HepG2 (cell line): ENCODE results near the gene SETD3. TPM values are rescaled to one million over a fixed set of nuclear protein-coding genes. Genes with fewer than 3 reads are reported as not detected.
A peak's percentile ranks its signal among the peaks of the same experiment; 100 is the strongest.

Source experiments
- ARID4A ChIP-seq: sonication (generic); formaldehyde crosslinking; IDR thresholded peaks from 2 replicates; pipeline ENCODE4 v1.5.0; 2020; ENCODE audit warnings: mild to moderate bottlenecking, missing genetic modification reagents, borderline replicate concordance
- E2F1 ChIP-seq: sonication (generic); formaldehyde crosslinking; IDR thresholded peaks from 2 replicates; pipeline ENCODE4 v1.5.0; 2020; ENCODE audit warnings: missing genetic modification reagents
- HDAC1 ChIP-seq: sonication (generic); formaldehyde crosslinking; IDR thresholded peaks from 2 replicates; pipeline ENCODE4 v1.5.1; 2020; ENCODE audit warnings: mild to moderate bottlenecking, missing genetic modification reagents
- HNF4A ChIP-seq: sonication (generic); formaldehyde crosslinking; IDR thresholded peaks from 2 replicates; pipeline ENCODE4 v1.4.0; 2020; ENCODE audit warnings: missing genetic modification reagents
- RXRB ChIP-seq: IDR thresholded peaks from 2 replicates; pipeline ENCODE4 v1.6.1; 2016; ENCODE audit warnings: borderline replicate concordance, missing genetic modification reagents, missing compliant biosample characterization
- SALL1 ChIP-seq: sonication (generic); formaldehyde crosslinking; IDR thresholded peaks from 2 replicates; pipeline ENCODE4 v1.8.0; 2022; ENCODE audit warnings: mild to moderate bottlenecking, missing genetic modification reagents
- SIN3A ChIP-seq: IDR thresholded peaks from 2 replicates; pipeline ENCODE4 v1.6.1; 2011; ENCODE audit warnings: low read depth, mild to moderate bottlenecking, control low read depth, low read length, borderline replicate concordance
- TAF1 ChIP-seq: sonication (generic); formaldehyde crosslinking; IDR thresholded peaks from 2 replicates; pipeline ENCODE4 v1.4.0; 2020; ENCODE audit warnings: missing genetic modification reagents
- THAP7 ChIP-seq: sonication (generic); formaldehyde crosslinking; IDR thresholded peaks from 2 replicates; pipeline ENCODE4 v1.8.1; 2023; ENCODE audit warnings: mild to moderate bottlenecking, missing genetic modification reagents
- ZBTB40 ChIP-seq, 2 experiments: fragments of 450-650 bp in 1 of 2; sonication (generic) in 1 of 2; formaldehyde crosslinking in 1 of 2; IDR thresholded peaks; 2 replicates each; pipeline versions ENCODE4 v1.6.1 to v1.8.0; 2016 to 2022; ENCODE audit warnings: antibody characterized with exemption in 1 of 2, mild to moderate bottlenecking in 1 of 2, missing genetic modification reagents in 1 of 2
- ZFY ChIP-seq: sonication (generic); formaldehyde crosslinking; IDR thresholded peaks from 2 replicates; pipeline ENCODE4 v1.4.0; 2020; ENCODE audit warnings: missing genetic modification reagents
- ZNF761 ChIP-seq: sonication (generic); formaldehyde crosslinking; conservative IDR thresholded peaks from 2 replicates; pipeline ENCODE4 v1.4.0; 2020; ENCODE audit warnings: mild to moderate bottlenecking, missing genetic modification reagents
- polyA plus RNA-seq, 8 experiments: library from polyadenylated mRNA; depleted of rRNA in 3 of 8; stranded (reverse) in 7 of 8; unstranded in 1 of 8; fragments of >200 nt; fragmentation: Illumina TruSeq in 4 of 8; extraction: Trizol in 4 of 8; gene quantifications; 2 replicates each; pipeline versions ENCODE4 v1.2.1 to v1.2.3, GENCODE V29; 2011 to 2016; ENCODE audit warnings: low read depth in 4 of 8, missing spikeins in 1 of 8, mixed read lengths in 1 of 8; ENCODE audit not compliant: insufficient read depth in 1 of 8
- total RNA-seq, 5 experiments: library from RNA; depleted of rRNA; stranded (reverse); fragments of >200 nt; fragmentation: Illumina TruSeq; extraction: Trizol; gene quantifications; 2 replicates each; pipeline ENCODE4 v1.2.3, GENCODE V29; 2016; ENCODE audit warnings: low read depth in 1 of 5

The SETD3 gene
- total and polyA plus RNA-seq, 2 of the 13 experiments (the other 11 are each of a cell fraction or from before 2014, with no cell fraction given), result 30.3 to 67.1 TPM

- TF ChIP-seq E2F1 (CRISPR knock-in tag) (peak; percentile 39; the same call in 1 of the 2 replicates), ZBTB40 (IDR thresholded peaks at IDR 0.05) (no peak), ZBTB40 (CRISPR knock-in tag; IDR thresholded peaks at IDR 0.05) (no peak), HNF4A (no peak; the same call in 1 of the 2 replicates), ZFY (peak; percentile 43; the same call in 1 of the 2 replicates), HDAC1 (CRISPR knock-in tag) (peak; percentile 94), THAP7 (CRISPR knock-in tag) (0 out of 2 replicates have a peak, but pooled peaks have one; percentile 78), SIN3A (peak; percentile 77; the same call in 1 of the 2 replicates), ZNF761 (CRISPR knock-in tag) (0 out of 2 replicates have a peak, but pooled peaks have one; percentile 42), SALL1 (CRISPR knock-in tag) (peak; percentile 76), ARID4A (CRISPR knock-in tag) (peak; percentile 84), TAF1 (CRISPR knock-in tag) (peak; percentile 95), RXRB (CRISPR knock-in tag) (peak; percentile 54; the same call in 1 of the 2 replicates)
Measured at GRCh38 chr14:99480917-99481744, 472 bp upstream of the SETD3 start, which contains the start of gene CCNK (continued).
